Astrocyte (in vitro differentiated cells and primary cell): ENCODE measurements around the gene VWA5B2. TPM values are rescaled to one million over a fixed set of nuclear protein-coding genes. Genes with fewer than 3 reads are reported as not detected.

Experiments
- DNase-seq: peaks from one replicate; pipeline ENCODE4 v3.0.0-alpha.2; 2010; ENCODE audit warnings: low read depth
- FAIRE-seq: peaks from 2 replicates; lab custom pipeline; 2011; peaks lifted over from hg19 to GRCh38; lab: Jason Lieb, UNC
- H2AFZ ChIP-seq: 2 replicates; pipeline ENCODE4 v1.6.0; 2012; ENCODE audit warnings: low read depth, low read length, inconsistent platforms
- H3K27ac ChIP-seq: 2 replicates; pipeline ENCODE4 v1.5.1; 2011; ENCODE audit warnings: low read depth, low read length, inconsistent platforms
- H3K27me3 ChIP-seq: 2 replicates; pipeline ENCODE4 v1.6.0; 2011; ENCODE audit warnings: low read length, inconsistent platforms; ENCODE audit not compliant: insufficient read depth
- H3K36me3 ChIP-seq: 2 replicates; pipeline ENCODE4 v1.5.1; 2011; ENCODE audit warnings: low read length, inconsistent platforms; ENCODE audit not compliant: insufficient read depth
- H3K4me1 ChIP-seq: 2 replicates; pipeline ENCODE4 v1.5.1; 2011; ENCODE audit warnings: low read length, inconsistent platforms; ENCODE audit not compliant: insufficient read depth
- H3K4me2 ChIP-seq: 2 replicates; pipeline ENCODE4 v1.6.0; 2012; ENCODE audit warnings: low read length, inconsistent platforms
- H3K4me3 ChIP-seq: 2 replicates; pipeline ENCODE4 v1.5.1; 2011; ENCODE audit warnings: low read depth, mild to moderate bottlenecking, low read length, inconsistent platforms; ENCODE audit not compliant: insufficient read depth
- H3K79me2 ChIP-seq: 2 replicates; pipeline ENCODE4 v1.6.0; 2012; ENCODE audit warnings: mild to moderate bottlenecking, low read length, inconsistent platforms; ENCODE audit not compliant: insufficient read depth
- H3K9ac ChIP-seq: 2 replicates; pipeline ENCODE4 v1.6.0; 2012; ENCODE audit warnings: mild to moderate bottlenecking, low read length, inconsistent platforms
- H3K9me3 ChIP-seq: 2 replicates; pipeline ENCODE4 v1.5.1; 2012; ENCODE audit warnings: low read depth, mild to moderate bottlenecking, low read length, inconsistent platforms; ENCODE audit not compliant: insufficient read depth
- H4K20me1 ChIP-seq: 2 replicates; pipeline ENCODE4 v1.6.0; 2012; ENCODE audit warnings: low read length, inconsistent platforms; ENCODE audit not compliant: insufficient read depth
- H3K27ac Mint-ChIP-seq: one replicate; pipeline ENCODE4 v1.8.0; 2021; ENCODE audit warnings: mild to moderate bottlenecking, mixed read lengths; ENCODE audit not compliant: unreplicated experiment
- H3K27me3 Mint-ChIP-seq: one replicate; pipeline ENCODE4 v1.8.0; 2021; ENCODE audit warnings: low read depth, mixed read lengths; ENCODE audit not compliant: unreplicated experiment
- H3K36me3 Mint-ChIP-seq: one replicate; pipeline ENCODE4 v1.8.0; 2021; ENCODE audit warnings: low read depth, mixed read lengths; ENCODE audit not compliant: unreplicated experiment
- H3K4me1 Mint-ChIP-seq: one replicate; pipeline ENCODE4 v1.8.0; 2021; ENCODE audit warnings: low read depth, mixed read lengths; ENCODE audit not compliant: unreplicated experiment
- H3K4me3 Mint-ChIP-seq: one replicate; pipeline ENCODE4 v1.8.0; 2021; ENCODE audit warnings: mild to moderate bottlenecking, moderate library complexity, mixed read lengths; ENCODE audit not compliant: unreplicated experiment
- H3K9me3 Mint-ChIP-seq: one replicate; pipeline ENCODE4 v1.8.0; 2021; ENCODE audit warnings: mild to moderate bottlenecking, mixed read lengths; ENCODE audit not compliant: unreplicated experiment
- EZH2 ChIP-seq: IDR thresholded peaks from 2 replicates; pipeline ENCODE4 v1.6.1; 2012; ENCODE audit warnings: mild to moderate bottlenecking, low read length, inconsistent platforms; ENCODE audit not compliant: insufficient read depth
- total RNA-seq: library from RNA; stranded (reverse); gene quantifications from 2 replicates; pipeline ENCODE4 v1.2.1, GENCODE V29; 2021
- TF ChIP-seq, protein P1 (sequence below): IDR thresholded peaks from 2 replicates; pipeline ENCODE4 v1.5.1; 2011; ENCODE audit warnings: low read depth, mild to moderate bottlenecking, inconsistent platforms, low read length, moderate library complexity; ENCODE audit not compliant: insufficient read depth

Gene VWA5B2
- total RNA-seq, 1 donor from 2014 or later = 0.23 TPM

DNA sequence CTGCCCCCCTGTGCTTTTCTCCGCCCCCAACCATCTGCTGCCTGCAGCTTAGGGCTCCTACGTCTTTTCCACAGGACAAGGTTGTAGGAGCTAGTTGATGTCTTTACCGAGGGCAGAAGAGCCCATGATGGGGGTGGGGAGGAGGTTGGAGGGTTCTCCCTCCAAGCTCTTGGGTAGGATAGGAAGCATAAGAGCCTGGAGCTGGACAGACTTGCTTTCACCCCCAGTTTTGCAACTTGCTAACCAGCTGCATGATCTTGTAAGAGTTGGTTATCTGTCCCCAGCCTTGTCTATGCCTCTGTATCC lies 42.5 kb upstream of the VWA5B2 start:
- peak overlapping the region; percentile 100 for H3K4me3 ChIP-seq
- H3K36me3 ChIP-seq = peaks cover 44% of the 10 kb centered on the region
- FAIRE-seq = no peak
- no peak overlapping the region for H2AFZ ChIP-seq
- H3K27me3 ChIP-seq = no peaks in the 10 kb centered on the region
- H3K4me2 ChIP-seq = peak overlapping the region; percentile 97
- no peak for DNase-seq
- peak overlapping the region; percentile 81 for H3K27ac ChIP-seq
- peaks cover 55% of the 10 kb centered on the region for H3K79me2 ChIP-seq
- Mint-ChIP-seq H3K4me3 (peak overlapping the region; percentile 98), H3K9me3 (no peaks in the 10 kb centered on the region), H3K27ac (peak overlapping the region; percentile 97), H3K27me3 (no peaks in the 10 kb centered on the region), H3K4me1 (peaks cover 13% of the 10 kb centered on the region), H3K36me3 (peaks cover 26% of the 10 kb centered on the region)
- no peaks in the 10 kb centered on the region for H3K9me3 ChIP-seq
- TF ChIP-seq EZH2 = no peak
- peaks cover 67% of the 10 kb centered on the region for H4K20me1 ChIP-seq
- peak overlapping the region; percentile 99 for H3K9ac ChIP-seq
- peaks cover 18% of the 10 kb centered on the region for H3K4me1 ChIP-seq

DNA sequence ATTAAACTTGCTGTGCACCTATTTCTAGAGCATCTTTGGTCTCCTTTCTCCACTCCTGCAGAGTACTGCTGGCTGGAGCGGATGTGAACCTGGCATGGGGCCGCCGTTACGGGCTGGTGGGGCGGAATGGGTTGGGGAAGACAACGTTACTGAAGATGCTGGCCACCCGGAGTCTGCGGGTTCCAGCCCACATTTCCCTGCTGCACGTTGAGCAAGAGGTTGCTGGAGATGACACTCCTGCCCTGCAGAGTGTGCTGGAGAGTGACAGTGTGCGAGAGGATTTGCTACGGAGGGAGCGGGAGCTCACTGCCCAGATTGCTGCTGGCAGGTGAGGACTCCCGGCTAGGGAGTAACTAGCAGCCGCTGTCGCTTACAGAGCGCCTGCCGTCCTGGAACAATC lies 41.3 kb upstream of the VWA5B2 start:
- H3K4me1 ChIP-seq = peaks cover 18% of the 10 kb centered on the region
- peaks cover 44% of the 10 kb centered on the region for H3K36me3 ChIP-seq
- H3K27ac ChIP-seq = no peak overlapping the region
- no peak overlapping the region for H3K9ac ChIP-seq
- TF ChIP-seq EZH2 = no peak
- TF ChIP-seq, protein P1, sequence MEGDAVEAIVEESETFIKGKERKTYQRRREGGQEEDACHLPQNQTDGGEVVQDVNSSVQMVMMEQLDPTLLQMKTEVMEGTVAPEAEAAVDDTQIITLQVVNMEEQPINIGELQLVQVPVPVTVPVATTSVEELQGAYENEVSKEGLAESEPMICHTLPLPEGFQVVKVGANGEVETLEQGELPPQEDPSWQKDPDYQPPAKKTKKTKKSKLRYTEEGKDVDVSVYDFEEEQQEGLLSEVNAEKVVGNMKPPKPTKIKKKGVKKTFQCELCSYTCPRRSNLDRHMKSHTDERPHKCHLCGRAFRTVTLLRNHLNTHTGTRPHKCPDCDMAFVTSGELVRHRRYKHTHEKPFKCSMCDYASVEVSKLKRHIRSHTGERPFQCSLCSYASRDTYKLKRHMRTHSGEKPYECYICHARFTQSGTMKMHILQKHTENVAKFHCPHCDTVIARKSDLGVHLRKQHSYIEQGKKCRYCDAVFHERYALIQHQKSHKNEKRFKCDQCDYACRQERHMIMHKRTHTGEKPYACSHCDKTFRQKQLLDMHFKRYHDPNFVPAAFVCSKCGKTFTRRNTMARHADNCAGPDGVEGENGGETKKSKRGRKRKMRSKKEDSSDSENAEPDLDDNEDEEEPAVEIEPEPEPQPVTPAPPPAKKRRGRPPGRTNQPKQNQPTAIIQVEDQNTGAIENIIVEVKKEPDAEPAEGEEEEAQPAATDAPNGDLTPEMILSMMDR = no peak
- peak overlapping the region; percentile 72 for H3K27ac Mint-ChIP-seq
- no peak overlapping the region for H3K4me3 ChIP-seq
- H3K27me3 ChIP-seq = no peaks in the 10 kb centered on the region
- no peaks in the 10 kb centered on the region for H3K9me3 ChIP-seq
- H3K79me2 ChIP-seq = peaks cover 45% of the 10 kb centered on the region
- peaks cover 29% of the 10 kb centered on the region for H3K36me3 Mint-ChIP-seq
- H3K27me3 Mint-ChIP-seq = no peaks in the 10 kb centered on the region
- DNase-seq (no peak), FAIRE-seq (no peak)
- no peaks in the 10 kb centered on the region for H3K9me3 Mint-ChIP-seq
- H2AFZ ChIP-seq = no peak overlapping the region
- H3K4me2 ChIP-seq = peak overlapping the region; percentile 97
- peaks cover 13% of the 10 kb centered on the region for H3K4me1 Mint-ChIP-seq
- peaks cover 61% of the 10 kb centered on the region for H4K20me1 ChIP-seq
- peak overlapping the region; percentile 98 for H3K4me3 Mint-ChIP-seq

DNA sequence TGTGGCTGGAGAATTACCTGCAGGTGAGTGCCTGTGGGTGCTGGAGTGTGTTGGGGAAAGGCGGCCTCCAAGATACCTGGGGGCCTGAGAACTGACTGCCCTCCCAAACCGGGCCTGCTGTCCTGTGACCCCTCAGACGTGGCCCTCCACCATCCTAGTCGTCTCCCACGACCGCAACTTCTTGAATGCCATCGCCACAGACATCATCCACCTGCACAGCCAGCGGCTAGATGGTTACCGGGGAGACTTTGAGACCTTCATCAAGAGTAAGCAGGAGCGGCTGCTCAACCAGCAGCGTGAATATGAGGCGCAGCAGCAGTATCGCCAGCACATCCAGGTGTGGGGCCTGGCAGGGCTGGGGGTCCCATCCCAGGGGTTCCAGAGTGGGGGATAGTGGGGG lies 40.0 kb upstream of the VWA5B2 start:
- TF ChIP-seq, protein P1 = no peak
- no peak for TF ChIP-seq EZH2
- Histone ChIP-seq H4K20me1 (peaks cover 63% of the 10 kb centered on the region), H3K27ac (no peak overlapping the region), H3K9ac (no peak overlapping the region), H3K79me2 (peaks cover 45% of the 10 kb centered on the region), H3K4me2 (no peak overlapping the region), H3K4me1 (peaks cover 18% of the 10 kb centered on the region), H3K27me3 (no peaks in the 10 kb centered on the region), H3K36me3 (peaks cover 45% of the 10 kb centered on the region), H2AFZ (no peak overlapping the region), H3K9me3 (no peaks in the 10 kb centered on the region), H3K4me3 (no peak overlapping the region)
- DNase-seq = no peak
- H3K4me1 Mint-ChIP-seq = peaks cover 13% of the 10 kb centered on the region
- H3K27ac Mint-ChIP-seq = no peak overlapping the region
- no peaks in the 10 kb centered on the region for H3K9me3 Mint-ChIP-seq
- no peak overlapping the region for H3K4me3 Mint-ChIP-seq
- H3K36me3 Mint-ChIP-seq = peaks cover 34% of the 10 kb centered on the region
- no peaks in the 10 kb centered on the region for H3K27me3 Mint-ChIP-seq
- no peak for FAIRE-seq
